Putamen (tissue), 1 donor: ENCODE results near the gene MYCBP2.
"Not testable (repeated sequence)": the region's sequence is repeated elsewhere in the genome, so short reads cannot be mapped to it uniquely, and the experiment has no call there.

Source experiments
- DNase-seq: peaks from one replicate; pipeline ENCODE4 v3.0.0-alpha.2; 2016; ENCODE audit warnings: low spot score

The MYCBP2 gene

GRCh38 chr13:77326905-77327604, at the start of gene MYCBP2:
TSS of gene MYCBP2 (minus strand) at chr13:77327094. CDS start at chr13:77326775, 319 bp downstream.
- peak; percentile 98 for DNase-seq

DNA sequence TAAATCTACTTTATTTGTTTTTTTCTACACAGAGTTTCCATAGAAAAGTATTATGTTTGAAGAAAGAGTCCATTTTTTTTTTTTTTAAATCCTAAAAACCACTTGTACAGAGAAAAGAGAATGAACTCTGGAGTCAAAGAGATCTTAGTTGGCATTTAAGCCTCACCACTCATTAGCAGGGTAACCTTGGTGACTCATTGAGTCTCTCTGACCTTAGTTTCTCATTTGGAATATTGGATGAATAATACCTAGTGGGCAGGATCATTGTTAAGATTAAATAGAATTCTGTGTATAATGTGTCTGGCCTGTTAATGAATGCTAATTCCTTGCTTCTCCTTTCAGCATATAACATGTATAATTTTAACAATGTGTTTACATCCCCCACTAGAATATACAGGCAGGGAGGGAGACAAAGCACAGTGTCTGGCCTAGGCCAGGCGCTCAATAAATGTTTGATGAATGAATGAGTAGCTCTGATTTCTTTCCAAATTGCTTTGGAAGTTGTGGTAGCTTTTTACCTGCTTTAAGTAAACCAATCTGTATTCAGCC, 48.7 kb upstream of the MYCBP2 start:
- DNase-seq, result no peak

- DNase-seq, result no peak
Measured at GRCh38 chr13:77374786-77375185, 47.9 kb upstream of the MYCBP2 start.

GRCh38 chr13:77374339-77374738, 47.4 kb upstream of the MYCBP2 start:
- DNase-seq, result no peak

- no peak for DNase-seq
Measured at GRCh38 chr13:77373502-77373901, 46.6 kb upstream of the MYCBP2 start.

DNA sequence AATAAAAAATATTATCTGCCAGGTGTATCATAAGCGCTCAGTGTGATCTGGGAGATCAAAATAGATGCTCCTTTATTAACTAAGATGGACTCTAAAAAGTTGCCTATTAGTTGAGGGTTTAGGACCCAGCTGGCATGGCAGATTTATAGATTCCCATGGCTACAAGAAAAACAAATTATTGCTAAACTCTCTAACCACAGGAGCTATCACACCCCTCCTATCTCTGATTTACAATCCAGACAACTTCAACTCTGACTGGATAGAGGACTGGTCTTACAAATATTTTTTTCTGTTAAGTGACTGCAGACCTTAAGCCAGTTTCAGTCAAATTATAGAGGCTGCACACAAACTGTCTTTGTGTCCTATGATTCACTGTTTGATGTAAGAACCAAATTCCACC, 45.4 kb upstream of the MYCBP2 start:
- no peak for DNase-seq

- no peak for DNase-seq
Measured at GRCh38 chr13:77370888-77371287, 44.0 kb upstream of the MYCBP2 start.

GRCh38 chr13:77362166-77362565, 35.3 kb upstream of the MYCBP2 start:
- no peak for DNase-seq

GRCh38 chr13:77360032-77360685, 33.3 kb upstream of the MYCBP2 start:
- no peak for DNase-seq

GRCh38 chr13:77359171-77359570, 32.3 kb upstream of the MYCBP2 start:
- DNase-seq, result no peak

- DNase-seq, result no peak
Measured at GRCh38 chr13:77358001-77358400, 31.1 kb upstream of the MYCBP2 start.

DNA sequence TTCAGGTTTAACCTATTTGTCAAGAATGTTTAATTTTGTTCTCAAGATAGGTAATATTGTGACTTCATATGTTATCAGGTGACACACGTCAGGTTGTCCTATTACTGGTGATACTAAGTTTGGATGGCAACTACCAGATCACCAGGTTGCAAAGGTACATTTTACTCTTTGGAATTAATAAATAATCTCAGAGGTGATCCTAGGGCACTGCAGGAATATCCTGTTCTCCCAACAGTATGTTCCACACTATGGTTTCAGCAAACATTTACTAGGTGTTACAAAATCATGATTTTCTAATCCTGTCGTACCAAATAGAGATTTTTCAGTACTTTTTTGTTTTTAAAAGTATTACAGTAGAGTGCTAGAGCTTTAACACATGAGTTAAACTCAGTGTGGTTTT, 29.3 kb upstream of the MYCBP2 start:
- no peak for DNase-seq

GRCh38 chr13:77353995-77354394, 27.1 kb upstream of the MYCBP2 start:
- no peak for DNase-seq

- peak; percentile 39 for DNase-seq
Measured at GRCh38 chr13:77351315-77351714, 24.4 kb upstream of the MYCBP2 start.

DNA sequence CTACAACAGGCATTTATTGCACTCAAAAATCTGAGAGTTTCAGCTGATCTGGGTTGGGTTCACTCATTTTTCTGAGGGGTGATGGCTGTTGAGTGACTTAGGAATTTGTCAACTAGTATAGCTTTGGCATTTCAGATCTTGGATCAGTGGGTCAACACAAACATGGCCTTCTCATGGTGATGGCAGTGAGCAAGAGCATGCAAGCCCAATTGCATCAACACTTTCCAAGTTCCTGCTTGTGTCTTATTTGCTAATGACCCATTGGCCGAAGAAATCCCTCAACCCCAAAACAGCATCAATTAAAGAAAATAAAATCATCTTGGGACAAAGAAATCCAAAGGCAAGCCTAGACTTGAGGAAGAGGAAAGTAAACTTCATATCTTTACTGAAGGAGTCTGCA, 23.9 kb upstream of the MYCBP2 start:
- DNase-seq, result no peak

DNA sequence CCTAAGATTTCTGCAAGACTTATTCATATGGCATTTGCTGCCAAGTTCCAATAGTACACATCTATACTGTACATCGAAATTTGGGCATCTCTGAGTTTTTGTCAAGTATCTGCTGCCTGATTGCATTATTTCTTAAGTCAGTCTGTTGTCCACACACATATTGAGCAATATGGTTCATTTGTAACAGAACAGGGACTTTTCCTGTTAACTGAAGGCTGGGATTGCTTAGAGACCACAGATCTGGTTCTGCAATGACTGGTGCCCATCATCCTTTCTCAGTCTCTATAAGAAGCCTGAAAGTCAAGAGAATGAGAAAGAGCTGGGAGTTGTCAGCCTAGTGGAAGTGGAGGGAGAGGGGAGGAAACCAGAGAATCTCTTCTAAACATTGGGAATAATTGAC, 22.5 kb upstream of the MYCBP2 start:
- no peak for DNase-seq

- DNase-seq, result not testable (repeated sequence)
Measured at GRCh38 chr13:77347351-77347750, 20.5 kb upstream of the MYCBP2 start.

DNA sequence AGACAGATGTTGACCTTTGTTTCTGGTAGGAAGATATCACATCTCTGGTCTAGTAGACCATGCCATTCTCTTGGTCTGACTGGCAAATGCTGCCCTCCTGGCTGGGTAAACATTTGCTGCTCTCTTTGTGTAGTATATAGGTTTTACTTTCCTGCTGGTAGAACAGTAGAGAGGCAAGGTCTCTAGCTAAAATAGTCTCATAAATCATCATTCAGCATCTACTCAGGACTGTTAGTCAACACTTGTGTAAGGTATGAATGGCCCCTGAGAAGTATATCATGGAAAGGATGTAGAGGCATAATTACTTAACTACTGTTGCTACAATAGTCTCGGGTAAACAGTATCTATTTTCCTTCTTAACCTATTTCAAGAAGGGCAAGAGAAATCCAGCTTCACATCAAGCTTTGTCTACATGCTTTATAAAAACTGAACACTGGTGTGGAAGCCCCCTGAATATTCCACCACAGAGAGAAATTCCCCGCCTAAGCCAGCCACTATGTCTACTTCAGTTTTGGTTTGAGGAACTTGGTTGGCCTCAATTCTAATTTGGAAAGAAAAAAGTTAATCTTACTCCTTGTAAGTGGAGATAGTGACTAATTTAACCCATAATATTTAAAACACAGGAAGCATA, 18.4 kb upstream of the MYCBP2 start:
- DNase-seq, result no peak

- no peak for DNase-seq
Measured at GRCh38 chr13:77343841-77344240, 16.9 kb upstream of the MYCBP2 start.

GRCh38 chr13:77339408-77339807, 12.5 kb upstream of the MYCBP2 start:
- no peak for DNase-seq

GRCh38 chr13:77338961-77339401, 12.1 kb upstream of the MYCBP2 start:
- no peak for DNase-seq

- no peak for DNase-seq
Measured at GRCh38 chr13:77338329-77338728, 11.4 kb upstream of the MYCBP2 start.

DNA sequence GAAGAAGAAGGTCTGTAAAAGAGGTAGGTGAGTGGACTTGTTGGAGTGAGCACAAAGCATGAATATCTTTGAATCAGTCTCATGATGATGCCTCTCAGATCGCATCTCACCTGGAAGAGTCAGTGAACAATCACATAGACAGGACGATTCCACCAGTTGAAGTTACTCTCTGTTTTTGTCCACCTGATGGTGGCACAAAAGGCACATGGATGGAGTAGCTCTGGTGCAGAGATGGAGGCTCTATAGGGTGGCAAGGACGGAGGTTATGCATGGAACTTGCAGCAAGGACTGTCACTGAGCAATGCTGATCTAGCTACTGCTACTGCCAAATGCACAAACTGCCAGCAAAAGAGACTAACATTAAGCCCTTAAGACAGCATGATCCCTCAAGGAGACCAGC, 10.3 kb upstream of the MYCBP2 start:
- DNase-seq, result no peak
